ENCODE measurements around the gene USP4. TPM values are rescaled to one million over a fixed set of nuclear protein-coding genes. Genes with fewer than 3 reads are reported as not detected.

The USP4 gene
- total RNA-seq, 2 donors from 2014 or later: 13.2 to 24.7 TPM

GRCh38 chr3:49269443-49270155 is 70.3 kb downstream of the USP4 start:
- no peak for TF ChIP-seq POLR2A (IDR thresholded peaks at IDR 0.05)
- TF ChIP-seq CTCF (IDR thresholded peaks at IDR 0.05): no peak
- 83 to 94% methylated on average over 2 to 3 of the region's 3 CpGs for WGBS, 2 donors
- DNase-seq (no peak), ATAC-seq (no peak)
- no peak overlapping the region for H3K27ac ChIP-seq
- H3K27me3 ChIP-seq: no peaks in the 10 kb centered on the region
- no peaks in the 10 kb centered on the region for H3K36me3 ChIP-seq (replicated peaks in 1 of 2; ENCODE audit: insufficient read depth in 1 of 2, low read depth in 2 of 2)
- H3K4me1 ChIP-seq: no peaks in the 10 kb centered on the region
- H3K9me3 ChIP-seq: no peaks in the 10 kb centered on the region
- H3K4me3 ChIP-seq: no peak overlapping the region
- intact Hi-C loops (cut with DNase I): loop anchor here (10.0 kb wide), 1 partner anchor 95 kb away; the partner anchor contains the start of gene KLHDC8B

- intact Hi-C loops (cut with DNase I): no loop called here
- no peak overlapping the region for H3K27ac ChIP-seq
- H3K9me3 ChIP-seq: no peaks in the 10 kb centered on the region
- H3K36me3 ChIP-seq (replicated peaks in 1 of 2; ENCODE audit: insufficient read depth in 1 of 2, low read depth in 2 of 2): no peaks in the 10 kb centered on the region
- no peak for ATAC-seq
- no peaks in the 10 kb centered on the region for H3K27me3 ChIP-seq
- 77 to 80% methylated on average over 5 of the region's 5 CpGs for WGBS, 2 donors
- no peak for DNase-seq
- H3K4me1 ChIP-seq: no peaks in the 10 kb centered on the region
- H3K4me3 ChIP-seq: no peak overlapping the region
- TF ChIP-seq POLR2A (IDR thresholded peaks at IDR 0.05) (no peak), CTCF (IDR thresholded peaks at IDR 0.05) (no peak)
Measured at GRCh38 chr3:49266410-49267095, 73.3 kb downstream of the USP4 start.

GRCh38 chr3:49265661-49266386 is 74.0 kb downstream of the USP4 start:
- no peak overlapping the region for H3K4me3 ChIP-seq
- WGBS, 2 donors: 88 to 92% methylated on average over 10 of the region's 10 CpGs
- H3K27me3 ChIP-seq: no peaks in the 10 kb centered on the region
- TF ChIP-seq CTCF (IDR thresholded peaks at IDR 0.05) (no peak), POLR2A (IDR thresholded peaks at IDR 0.05) (no peak)
- H3K27ac ChIP-seq: no peak overlapping the region
- intact Hi-C loops (cut with DNase I): no loop called here
- H3K36me3 ChIP-seq (replicated peaks in 1 of 2; ENCODE audit: insufficient read depth in 1 of 2, low read depth in 2 of 2): no peaks in the 10 kb centered on the region
- ATAC-seq: no peak
- H3K4me1 ChIP-seq: peaks cover 1% of the 10 kb centered on the region
- DNase-seq: no peak
- H3K9me3 ChIP-seq: no peaks in the 10 kb centered on the region

- H3K4me1 ChIP-seq: peaks cover 5% of the 10 kb centered on the region
- WGBS, 2 donors: 77 to 83% methylated on average over 5 to 6 of the region's 6 CpGs
- no peaks in the 10 kb centered on the region for H3K36me3 ChIP-seq (replicated peaks in 1 of 2; ENCODE audit: insufficient read depth in 1 of 2, low read depth in 2 of 2)
- no peaks in the 10 kb centered on the region for H3K27me3 ChIP-seq
- peak; percentile 45 for ATAC-seq
- TF ChIP-seq CTCF (IDR thresholded peaks at IDR 0.05) (no peak), POLR2A (IDR thresholded peaks at IDR 0.05) (no peak)
- no peak overlapping the region for H3K4me3 ChIP-seq
- H3K9me3 ChIP-seq: no peaks in the 10 kb centered on the region
- intact Hi-C loops (cut with DNase I): no loop called here
- H3K27ac ChIP-seq: no peak overlapping the region
- DNase-seq: peak in 2 of 4 donors; percentile 12 to 35
Measured at GRCh38 chr3:49263159-49263889, 76.5 kb downstream of the USP4 start.
